NCI-H2196 treated with DMSO at 0.1 percent for 48 hours (cell line): Measurements from ENCODE around the gene CLECL1.
"Not testable (repeated sequence)": the region's sequence is repeated elsewhere in the genome, so short reads cannot be mapped to it uniquely, and the experiment has no call there.

Experiments used
- DNase-seq: peaks from one replicate; lab custom pipeline; 2025; ENCODE audit not compliant: unreplicated experiment; lab: John Stamatoyannopoulos, UW

The CLECL1 gene

GRCh38 chr12:9698681-9699080 lies 34.2 kb downstream of the CLECL1 start:
- no peak for DNase-seq

GRCh38 chr12:9697619-9698018 lies 35.3 kb downstream of the CLECL1 start:
- no peak for DNase-seq

- not testable (repeated sequence) for DNase-seq
Measured at GRCh38 chr12:9695661-9696060, 37.2 kb downstream of the CLECL1 start.

GRCh38 chr12:9695150-9695549 lies 37.7 kb downstream of the CLECL1 start:
- not testable (repeated sequence) for DNase-seq

- no peak for DNase-seq
Measured at GRCh38 chr12:9694241-9694640, 38.7 kb downstream of the CLECL1 start.

GRCh38 chr12:9692909-9693308 lies 40.0 kb downstream of the CLECL1 start:
- DNase-seq, result no peak

- no peak for DNase-seq
Measured at GRCh38 chr12:9687228-9687627, 45.7 kb downstream of the CLECL1 start.

GRCh38 chr12:9685915-9686314 lies 47.0 kb downstream of the CLECL1 start:
- DNase-seq, result no peak

GRCh38 chr12:9685366-9685765 lies 47.5 kb downstream of the CLECL1 start:
- DNase-seq, result not testable (repeated sequence)

- DNase-seq, result not testable (repeated sequence)
Measured at GRCh38 chr12:9682949-9683348, 49.9 kb downstream of the CLECL1 start.

GRCh38 chr12:9682508-9682907 lies 50.4 kb downstream of the CLECL1 start:
- DNase-seq, result not testable (repeated sequence)

- DNase-seq, result no peak
Measured at GRCh38 chr12:9674226-9674590, 58.7 kb downstream of the CLECL1 start.

- no peak for DNase-seq
Measured at GRCh38 chr12:9673404-9674225, 59.3 kb downstream of the CLECL1 start.
